ENCODE data around the gene ACTN1. TPM values are rescaled to one million over a fixed set of nuclear protein-coding genes. Genes with fewer than 3 reads are reported as not detected.
"Not testable (repeated sequence)": the region's sequence is repeated elsewhere in the genome, so short reads cannot be mapped to it uniquely, and the experiment has no call there.

The ACTN1 gene
- total RNA-seq (2014; rRNA removed) = 292 and 318 TPM in 2 replicates
- polyA plus RNA-seq (2012) = 584 TPM

- DNase-seq (ENCODE audit: low read depth) = peak; percentile 94
Observed at GRCh38 chr14:68979021-68979721, at the start of gene ACTN1. ACTN1 (minus strand) TSS chr14:68979302; CDS start chr14:68979056, 246 bp downstream.

- DNase-seq (ENCODE audit: low read depth) = no peak
Observed at GRCh38 chr14:69027242-69027913, 48.3 kb upstream of the ACTN1 start.

- no peak for DNase-seq (ENCODE audit: low read depth)
Observed at GRCh38 chr14:69023035-69023434, 43.9 kb upstream of the ACTN1 start.

- not testable (repeated sequence) for DNase-seq (ENCODE audit: low read depth)
Observed at GRCh38 chr14:69022093-69022492, 43.0 kb upstream of the ACTN1 start.

DNA sequence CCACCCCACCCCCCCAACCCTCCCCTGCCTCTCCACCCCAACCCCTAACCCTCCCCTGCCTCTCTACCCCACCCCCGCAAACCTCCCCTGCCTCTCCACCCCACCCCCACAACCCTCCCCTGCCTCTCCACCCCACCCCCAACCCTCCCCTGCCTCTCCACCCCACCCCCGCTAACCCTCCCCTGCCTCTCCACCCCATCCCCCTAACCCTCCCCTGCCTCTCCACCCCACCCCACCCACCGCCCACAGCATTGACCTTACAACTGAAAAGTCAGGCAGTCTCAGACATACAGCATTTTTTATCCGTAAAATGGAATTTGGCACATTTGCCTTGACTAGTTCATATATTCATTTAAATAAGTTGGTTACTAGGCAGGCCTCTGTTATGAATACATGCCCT, 38.6 kb upstream of the ACTN1 start:
- DNase-seq (ENCODE audit: low read depth) = no peak

DNA sequence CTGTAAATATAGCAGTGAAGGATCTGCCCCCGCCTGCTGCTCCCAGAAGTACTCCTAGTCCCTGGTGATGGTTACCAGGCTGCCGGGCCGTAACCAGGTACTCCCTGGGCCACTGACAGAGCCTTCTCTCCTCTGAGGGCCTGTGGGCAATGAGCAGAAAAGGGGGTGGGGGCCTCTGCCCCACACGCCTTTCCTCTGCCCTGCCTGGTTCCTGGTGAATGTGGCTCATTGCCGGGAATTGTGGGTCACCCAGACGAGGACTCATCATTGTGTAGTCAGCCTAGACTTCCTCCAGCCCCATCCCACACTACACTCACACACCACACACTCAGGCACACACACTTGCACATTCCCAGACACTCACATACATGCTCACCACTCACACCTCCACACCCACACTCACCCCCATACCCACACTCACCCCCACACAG, 35.7 kb upstream of the ACTN1 start:
- DNase-seq (ENCODE audit: low read depth) = no peak

DNA sequence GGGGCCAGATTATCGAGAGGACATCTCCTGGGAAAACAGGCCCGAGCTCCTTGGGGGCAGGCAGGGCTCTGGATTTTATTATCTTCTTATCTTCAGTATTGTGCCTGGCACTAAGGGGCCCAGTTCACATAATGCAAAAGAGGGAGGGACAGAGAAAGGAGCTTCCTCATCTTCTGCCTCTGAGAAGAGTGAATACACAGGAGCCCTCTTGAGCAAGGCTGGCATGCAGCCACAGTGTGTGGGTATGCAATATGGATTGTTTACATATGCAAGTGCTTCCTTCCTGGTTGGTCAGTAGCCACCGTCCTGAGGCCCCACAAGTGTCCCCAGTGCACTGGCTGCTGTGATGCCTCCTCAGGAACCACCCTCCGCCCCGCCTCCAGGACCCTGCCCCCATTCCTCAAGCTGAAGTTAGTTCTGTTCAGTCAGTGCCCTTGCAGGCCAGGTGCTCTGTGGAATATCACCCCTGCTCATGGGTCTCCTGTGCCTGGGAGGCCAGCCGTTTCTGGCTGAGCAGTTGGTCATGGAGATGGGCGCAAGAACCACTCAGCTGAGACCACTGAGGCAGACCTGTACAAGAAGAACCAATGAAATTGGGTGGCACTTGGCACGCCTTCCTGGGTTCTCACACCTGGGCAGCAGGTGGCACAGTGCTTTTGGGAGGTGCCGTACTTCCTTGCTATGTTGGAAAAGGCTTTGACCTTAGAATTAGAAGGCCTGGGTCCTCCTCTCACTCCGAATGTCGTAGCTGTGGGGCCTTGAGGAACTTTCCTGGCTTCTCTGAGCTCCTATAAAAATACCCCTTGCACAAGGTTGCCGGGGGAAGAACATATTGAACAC, 35.1 kb upstream of the ACTN1 start:
- DNase-seq (ENCODE audit: low read depth) = no peak

GRCh38 chr14:69012256-69012953, 33.3 kb upstream of the ACTN1 start:
- DNase-seq (ENCODE audit: low read depth) = no peak

- DNase-seq (ENCODE audit: low read depth) = no peak
Observed at GRCh38 chr14:69010648-69011047, 31.5 kb upstream of the ACTN1 start.

DNA sequence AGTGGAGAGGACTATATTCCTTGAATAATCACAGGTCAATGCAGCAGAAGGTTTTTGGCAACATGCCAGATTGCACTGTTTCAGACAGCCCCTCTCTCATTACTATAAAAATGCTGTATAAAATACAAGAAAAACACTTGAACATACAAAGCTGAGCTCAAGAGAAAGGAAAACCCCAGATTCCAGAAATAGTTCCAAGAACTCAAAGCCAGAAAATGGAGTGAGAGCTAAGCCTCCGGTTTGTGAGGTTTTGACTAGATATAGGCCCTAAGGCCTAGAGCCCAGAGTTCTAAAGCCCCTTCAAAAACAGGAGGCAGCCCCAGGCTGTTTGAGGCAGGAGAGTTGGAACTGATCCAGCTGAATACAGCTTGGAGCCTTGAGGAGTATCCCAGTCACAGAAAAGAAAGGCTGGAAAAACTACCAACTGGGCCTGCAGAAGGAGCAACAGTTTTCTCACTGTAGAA, 29.4 kb upstream of the ACTN1 start:
- DNase-seq (ENCODE audit: low read depth) = no peak

GRCh38 chr14:69006346-69006745, 27.2 kb upstream of the ACTN1 start:
- no peak for DNase-seq (ENCODE audit: low read depth)

DNA sequence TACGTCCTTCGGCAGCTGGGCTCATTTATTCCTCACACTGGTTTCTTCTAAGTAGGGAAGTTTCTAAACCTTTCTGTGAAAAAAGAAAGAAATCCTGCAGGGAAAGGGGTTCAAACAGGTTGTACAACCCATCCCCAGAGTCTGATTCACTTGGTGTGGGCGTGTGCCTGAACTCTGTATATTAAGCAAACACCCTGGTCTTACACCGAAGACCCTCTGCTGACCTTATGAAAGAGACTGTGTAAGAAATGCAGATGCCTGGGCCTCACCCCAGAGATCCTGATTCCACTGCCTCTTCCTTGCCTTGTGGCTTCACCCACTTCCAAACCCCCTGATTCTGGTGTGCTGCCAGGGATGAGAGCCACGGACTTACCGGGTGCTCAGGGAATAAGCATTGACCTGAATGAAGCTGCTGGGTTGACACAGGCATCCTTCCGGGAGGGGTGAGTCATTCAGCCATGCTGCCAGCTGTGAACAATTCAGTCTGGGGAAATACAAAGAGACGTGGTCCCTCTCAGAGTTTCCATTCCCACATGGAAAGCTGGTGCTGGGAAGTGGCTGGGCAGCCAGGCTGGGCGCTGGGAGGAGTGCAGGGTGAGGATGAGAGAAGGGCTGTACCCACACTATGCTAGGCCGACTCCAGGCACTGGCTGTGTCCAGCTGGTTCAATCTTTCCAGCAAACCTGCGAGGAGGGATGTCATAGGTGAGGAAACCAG, 26.5 kb upstream of the ACTN1 start:
- peak; percentile 89 for DNase-seq (ENCODE audit: low read depth)

GRCh38 chr14:69004731-69005431, 25.8 kb upstream of the ACTN1 start:
- DNase-seq (ENCODE audit: low read depth) = no peak

DNA sequence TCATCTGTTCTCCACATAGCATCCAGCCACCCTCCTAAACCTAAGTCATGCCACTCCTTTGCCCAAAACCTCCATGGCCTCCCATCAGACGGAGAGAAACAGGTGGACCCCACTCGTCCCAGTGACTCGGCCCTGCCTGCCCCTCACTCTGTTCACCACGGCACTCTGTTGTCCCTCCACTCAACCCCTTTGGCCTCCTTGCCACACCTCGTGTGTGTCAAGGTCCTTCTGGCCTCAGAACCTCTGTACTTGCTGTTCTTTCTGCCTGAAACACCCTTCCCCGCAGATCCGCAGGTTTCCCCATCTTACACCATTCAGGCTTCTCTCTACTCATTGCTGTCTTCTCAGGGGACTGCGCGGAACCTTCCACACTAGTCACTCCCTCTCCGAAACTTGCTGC, 24.5 kb upstream of the ACTN1 start:
- no peak for DNase-seq (ENCODE audit: low read depth)

DNA sequence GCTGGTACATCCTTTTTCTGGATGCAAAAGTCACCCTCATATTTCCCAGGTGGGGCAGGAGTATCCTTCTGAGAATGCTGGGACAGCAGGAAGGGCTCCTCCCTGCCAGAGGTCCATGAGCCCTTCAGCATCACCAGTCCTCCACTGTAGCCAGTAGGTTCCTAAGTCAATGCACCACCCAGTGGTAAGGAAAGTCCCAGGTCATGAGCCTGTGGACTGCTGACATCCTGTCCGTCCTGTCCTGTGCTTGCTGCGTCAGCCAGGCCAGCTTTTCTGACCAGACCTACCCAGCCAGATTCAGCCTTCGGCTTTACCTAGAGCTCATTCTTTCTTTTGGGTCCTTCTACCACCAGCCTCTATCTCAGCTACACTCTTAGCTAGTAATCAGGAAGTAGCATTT, 23.0 kb upstream of the ACTN1 start:
- peak; percentile 20 for DNase-seq (ENCODE audit: low read depth)

- DNase-seq (ENCODE audit: low read depth) = no peak
Observed at GRCh38 chr14:69001375-69001774, 22.3 kb upstream of the ACTN1 start.

DNA sequence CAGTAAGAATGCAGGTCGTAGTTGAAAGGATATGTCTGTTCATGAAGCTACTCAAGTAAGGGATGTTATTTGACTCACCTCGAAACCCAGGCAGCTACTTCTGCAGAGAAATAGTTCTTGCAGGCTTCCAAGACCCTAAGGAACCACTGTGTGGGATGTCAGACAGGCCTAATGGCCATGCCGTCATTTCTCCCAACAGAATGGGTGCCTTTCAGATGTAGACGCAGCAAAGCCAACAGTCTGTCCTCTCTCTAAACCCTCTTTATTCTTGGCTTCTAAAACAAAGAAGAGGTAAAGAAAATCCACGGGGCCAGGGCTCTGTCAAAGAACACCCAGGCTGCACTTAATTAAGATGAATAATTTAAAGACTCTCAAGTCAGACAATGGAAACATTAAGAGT, 19.0 kb upstream of the ACTN1 start:
- DNase-seq (ENCODE audit: low read depth) = no peak

GRCh38 chr14:68995731-68996130, 16.6 kb upstream of the ACTN1 start:
- no peak for DNase-seq (ENCODE audit: low read depth)

- DNase-seq (ENCODE audit: low read depth) = no peak
Observed at GRCh38 chr14:68994056-68994455, 15.0 kb upstream of the ACTN1 start.

GRCh38 chr14:68987653-68988036, 8.5 kb upstream of the ACTN1 start:
- DNase-seq (ENCODE audit: low read depth) = no peak

Data from LHCN-M2 (cell line).